Measurements from ENCODE around the gene TBC1D14.

The TBC1D14 gene

DNA sequence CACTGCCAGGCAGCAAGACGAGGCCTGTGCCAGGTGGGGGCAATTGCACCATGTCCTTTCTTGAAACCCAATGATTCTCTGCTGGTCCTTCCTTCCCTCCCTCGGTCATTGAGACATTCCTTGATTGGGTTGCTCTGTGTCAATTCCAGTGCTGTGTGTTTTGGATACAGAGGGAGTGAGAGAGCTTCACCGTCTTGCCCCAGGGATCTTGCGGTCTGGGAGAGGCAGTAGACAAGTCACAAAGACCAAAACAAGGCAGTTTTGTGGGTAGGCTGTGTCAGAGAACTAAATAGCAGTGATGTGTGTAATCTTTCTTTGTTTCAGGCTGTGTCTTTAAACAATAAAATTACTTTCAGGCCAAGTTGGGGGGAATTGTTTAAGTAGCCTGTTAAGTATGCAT is 94.7 kb downstream of the TBC1D14 start:
- Histone ChIP-seq H3K4me1 (ENCODE audit: insufficient read depth, low read length, poor library complexity, severe bottlenecking) (no peaks in the 10 kb centered on the region), H3K4me2 (ENCODE audit: low read depth, low read length, poor library complexity, severe bottlenecking) (no peak overlapping the region), H3K27me3 (ENCODE audit: insufficient read depth, low read length, poor library complexity, severe bottlenecking) (no peaks in the 10 kb centered on the region), H3K36me3 (ENCODE audit: insufficient read depth, low read length) (peaks cover 82% of the 10 kb centered on the region), H3K79me2 (ENCODE audit: insufficient read depth, low read length) (no peaks in the 10 kb centered on the region), H3K9me3 (ENCODE audit: insufficient read depth, low read depth, low read length) (no peaks in the 10 kb centered on the region), H3F3A (ENCODE audit: low read depth) (no peaks in the 10 kb centered on the region), H4K20me1 (ENCODE audit: insufficient read depth, low read length, poor library complexity, severe bottlenecking) (no peaks in the 10 kb centered on the region), H3K9ac (ENCODE audit: low read depth, low read length, poor library complexity, severe bottlenecking) (no peak overlapping the region), H3K4me3 (ENCODE audit: low read length, poor library complexity, severe bottlenecking) (no peak overlapping the region), H3K9me2 (replicated peaks; ENCODE audit: low read depth, low read length) (no peaks in the 10 kb centered on the region), H2AFZ (ENCODE audit: low read length) (no peak overlapping the region)
- no peak for TF ChIP-seq EZH2phosphoT487 (IDR thresholded peaks at IDR 0.05; ENCODE audit: borderline replicate concordance)
- TF ChIP-seq, protein P1, sequence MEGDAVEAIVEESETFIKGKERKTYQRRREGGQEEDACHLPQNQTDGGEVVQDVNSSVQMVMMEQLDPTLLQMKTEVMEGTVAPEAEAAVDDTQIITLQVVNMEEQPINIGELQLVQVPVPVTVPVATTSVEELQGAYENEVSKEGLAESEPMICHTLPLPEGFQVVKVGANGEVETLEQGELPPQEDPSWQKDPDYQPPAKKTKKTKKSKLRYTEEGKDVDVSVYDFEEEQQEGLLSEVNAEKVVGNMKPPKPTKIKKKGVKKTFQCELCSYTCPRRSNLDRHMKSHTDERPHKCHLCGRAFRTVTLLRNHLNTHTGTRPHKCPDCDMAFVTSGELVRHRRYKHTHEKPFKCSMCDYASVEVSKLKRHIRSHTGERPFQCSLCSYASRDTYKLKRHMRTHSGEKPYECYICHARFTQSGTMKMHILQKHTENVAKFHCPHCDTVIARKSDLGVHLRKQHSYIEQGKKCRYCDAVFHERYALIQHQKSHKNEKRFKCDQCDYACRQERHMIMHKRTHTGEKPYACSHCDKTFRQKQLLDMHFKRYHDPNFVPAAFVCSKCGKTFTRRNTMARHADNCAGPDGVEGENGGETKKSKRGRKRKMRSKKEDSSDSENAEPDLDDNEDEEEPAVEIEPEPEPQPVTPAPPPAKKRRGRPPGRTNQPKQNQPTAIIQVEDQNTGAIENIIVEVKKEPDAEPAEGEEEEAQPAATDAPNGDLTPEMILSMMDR (conservative IDR thresholded peaks at IDR 0.05; ENCODE audit: low read length), result no peak

DNA sequence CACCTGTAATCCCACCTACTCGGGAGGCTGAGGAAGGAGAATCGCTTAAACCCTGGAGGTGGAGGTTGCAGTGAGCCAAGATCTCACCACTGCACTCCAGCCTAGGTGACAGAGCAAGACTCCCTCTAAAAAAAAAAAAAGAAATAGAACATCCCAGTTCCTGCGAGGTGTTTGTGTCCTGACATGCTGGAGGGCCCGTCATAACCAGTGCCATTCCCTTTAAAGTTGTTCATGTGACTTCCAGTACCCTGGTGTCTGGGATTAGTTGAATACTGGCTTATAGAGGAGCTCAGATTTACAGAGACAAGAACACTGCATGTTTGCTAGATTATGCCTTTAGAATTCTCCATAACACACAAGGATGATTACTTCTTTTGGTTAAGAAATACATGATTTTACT is 95.9 kb downstream of the TBC1D14 start:
- TF ChIP-seq, protein P1 (conservative IDR thresholded peaks at IDR 0.05; ENCODE audit: low read length), result no peak
- no peak for TF ChIP-seq EZH2phosphoT487 (IDR thresholded peaks at IDR 0.05; ENCODE audit: borderline replicate concordance)
- Histone ChIP-seq H2AFZ (ENCODE audit: low read length) (no peak overlapping the region), H3K4me3 (ENCODE audit: low read length, poor library complexity, severe bottlenecking) (no peak overlapping the region), H3K4me1 (ENCODE audit: insufficient read depth, low read length, poor library complexity, severe bottlenecking) (no peaks in the 10 kb centered on the region), H3K4me2 (ENCODE audit: low read depth, low read length, poor library complexity, severe bottlenecking) (no peak overlapping the region), H3K36me3 (ENCODE audit: insufficient read depth, low read length) (peaks cover 81% of the 10 kb centered on the region), H3K9ac (ENCODE audit: low read depth, low read length, poor library complexity, severe bottlenecking) (no peak overlapping the region), H3K27me3 (ENCODE audit: insufficient read depth, low read length, poor library complexity, severe bottlenecking) (no peaks in the 10 kb centered on the region), H3K79me2 (ENCODE audit: insufficient read depth, low read length) (no peaks in the 10 kb centered on the region), H3K9me2 (replicated peaks; ENCODE audit: low read depth, low read length) (no peaks in the 10 kb centered on the region), H4K20me1 (ENCODE audit: insufficient read depth, low read length, poor library complexity, severe bottlenecking) (no peaks in the 10 kb centered on the region), H3F3A (ENCODE audit: low read depth) (no peaks in the 10 kb centered on the region), H3K9me3 (ENCODE audit: insufficient read depth, low read depth, low read length) (no peaks in the 10 kb centered on the region)

DNA sequence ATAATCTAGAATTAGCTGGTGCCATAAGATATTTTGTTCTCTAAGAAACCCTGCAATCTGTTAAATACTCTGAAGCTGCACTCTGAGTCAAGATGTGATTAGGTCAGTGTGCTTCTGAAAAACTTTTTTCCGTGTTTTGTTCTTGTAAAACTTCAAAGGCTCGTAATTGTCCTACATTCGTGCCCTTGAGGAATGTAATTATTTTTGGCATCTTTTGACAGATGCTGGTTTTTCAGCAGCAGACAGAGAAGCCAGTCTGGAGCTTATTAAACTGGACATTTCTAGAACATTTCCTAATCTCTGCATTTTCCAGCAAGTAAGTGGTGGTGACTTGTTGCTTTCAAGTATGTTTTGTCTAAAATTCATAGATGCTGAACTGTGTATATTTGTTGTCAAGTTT is 96.8 kb downstream of the TBC1D14 start:
- TF ChIP-seq, protein P1 (conservative IDR thresholded peaks at IDR 0.05; ENCODE audit: low read length), result no peak
- TF ChIP-seq EZH2phosphoT487 (IDR thresholded peaks at IDR 0.05; ENCODE audit: borderline replicate concordance), result no peak
- Histone ChIP-seq H3K27me3 (ENCODE audit: insufficient read depth, low read length, poor library complexity, severe bottlenecking) (no peaks in the 10 kb centered on the region), H3K36me3 (ENCODE audit: insufficient read depth, low read length) (peaks cover 80% of the 10 kb centered on the region), H3K9me3 (ENCODE audit: insufficient read depth, low read depth, low read length) (no peaks in the 10 kb centered on the region), H3K4me3 (ENCODE audit: low read length, poor library complexity, severe bottlenecking) (no peak overlapping the region), H4K20me1 (ENCODE audit: insufficient read depth, low read length, poor library complexity, severe bottlenecking) (no peaks in the 10 kb centered on the region), H3F3A (ENCODE audit: low read depth) (no peaks in the 10 kb centered on the region), H3K4me2 (ENCODE audit: low read depth, low read length, poor library complexity, severe bottlenecking) (no peak overlapping the region), H3K79me2 (ENCODE audit: insufficient read depth, low read length) (no peaks in the 10 kb centered on the region), H2AFZ (ENCODE audit: low read length) (no peak overlapping the region), H3K9me2 (replicated peaks; ENCODE audit: low read depth, low read length) (no peaks in the 10 kb centered on the region), H3K4me1 (ENCODE audit: insufficient read depth, low read length, poor library complexity, severe bottlenecking) (no peaks in the 10 kb centered on the region), H3K9ac (ENCODE audit: low read depth, low read length, poor library complexity, severe bottlenecking) (no peak overlapping the region)

All from Loucy (cell line).